Measurements from ENCODE around the gene NFKBIA.
"Not testable (repeated sequence)": the region's sequence is repeated elsewhere in the genome, so short reads cannot be mapped to it uniquely, and the experiment has no call there.

NFKBIA gene

GRCh38 chr14:35366056-35366451, 38.5 kb downstream of the NFKBIA start:
- no peak for DNase-seq

GRCh38 chr14:35365130-35366055, 39.2 kb downstream of the NFKBIA start:
- no peak for DNase-seq

GRCh38 chr14:35362911-35363374, 41.6 kb downstream of the NFKBIA start:
- DNase-seq = no peak

- no peak for DNase-seq
Observed at GRCh38 chr14:35362450-35362849, 42.1 kb downstream of the NFKBIA start.

GRCh38 chr14:35361141-35361480, 43.4 kb downstream of the NFKBIA start:
- DNase-seq = no peak

- DNase-seq = not testable (repeated sequence)
Observed at GRCh38 chr14:35359655-35360054, 44.9 kb downstream of the NFKBIA start.

- no peak for DNase-seq
Observed at GRCh38 chr14:35355981-35356841, 48.3 kb downstream of the NFKBIA start.

GRCh38 chr14:35355235-35355634, 49.3 kb downstream of the NFKBIA start:
- not testable (repeated sequence) for DNase-seq

GRCh38 chr14:35353409-35354172, 51.0 kb downstream of the NFKBIA start:
- DNase-seq = no peak

- no peak for DNase-seq
Observed at GRCh38 chr14:35352274-35353233, 52.0 kb downstream of the NFKBIA start.

GRCh38 chr14:35351897-35352273, 52.7 kb downstream of the NFKBIA start:
- DNase-seq = no peak
